ENCODE results near the gene PLA2G4C.

GRCh38 chr19:48020686-48021085 lies 89.9 kb downstream of the PLA2G4C start:
- TF ChIP-seq CTCF (IDR thresholded peaks at IDR 0.05) (no peak), POLR2A (IDR thresholded peaks at IDR 0.05) (no peak), EP300 (IDR thresholded peaks at IDR 0.05) (no peak)
